Rectal smooth muscle tissue (tissue), 1 donor: ENCODE data around the gene SCIMP.
"Not testable (repeated sequence)": the region's sequence is repeated elsewhere in the genome, so short reads cannot be mapped to it uniquely, and the experiment has no call there.

Experiments
- H3K27ac ChIP-seq: one replicate; pipeline ENCODE4 v1.7.0; 2013; ENCODE audit warnings: low read depth, low read length, inconsistent platforms
- H3K27me3 ChIP-seq: one replicate; pipeline ENCODE4 v1.7.0; 2013; ENCODE audit warnings: low read length; ENCODE audit not compliant: control insufficient read depth, insufficient read depth
- H3K36me3 ChIP-seq: one replicate; pipeline ENCODE4 v1.7.0; 2013; ENCODE audit warnings: low read length; ENCODE audit not compliant: control insufficient read depth, insufficient read depth
- H3K4me1 ChIP-seq: one replicate; pipeline ENCODE4 v1.7.0; 2013; ENCODE audit warnings: low read length; ENCODE audit not compliant: control insufficient read depth, insufficient read depth
- H3K4me3 ChIP-seq: one replicate; pipeline ENCODE4 v1.7.0; 2013; ENCODE audit warnings: low read length
- H3K9ac ChIP-seq: one replicate; pipeline ENCODE4 v1.7.0; 2013; ENCODE audit warnings: low read length

Gene SCIMP

DNA sequence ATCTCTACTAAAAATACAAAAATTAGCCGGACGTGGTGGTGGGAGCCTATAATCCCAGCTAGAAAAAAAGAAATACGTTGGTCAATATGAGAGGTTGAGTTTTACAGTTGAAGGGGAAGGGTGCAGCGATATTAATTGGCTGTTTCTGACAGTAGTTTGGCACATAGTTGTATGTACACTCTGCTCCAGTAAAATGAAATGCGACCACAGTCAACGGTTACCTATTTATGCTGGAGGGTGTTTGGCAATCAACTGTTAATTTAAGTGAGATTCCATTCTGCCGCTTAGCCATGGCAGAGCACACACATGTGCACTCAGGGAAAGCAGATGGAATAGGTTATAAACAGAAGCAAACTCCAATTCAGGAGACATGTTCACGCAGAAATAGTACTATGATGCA lies 33.6 kb downstream of the SCIMP start:
- Histone ChIP-seq H3K4me3 (no peak overlapping the region), H3K27ac (no peak overlapping the region), H3K36me3 (no peaks in the 10 kb centered on the region), H3K27me3 (no peaks in the 10 kb centered on the region), H3K4me1 (no peaks in the 10 kb centered on the region), H3K9ac (no peak overlapping the region)

DNA sequence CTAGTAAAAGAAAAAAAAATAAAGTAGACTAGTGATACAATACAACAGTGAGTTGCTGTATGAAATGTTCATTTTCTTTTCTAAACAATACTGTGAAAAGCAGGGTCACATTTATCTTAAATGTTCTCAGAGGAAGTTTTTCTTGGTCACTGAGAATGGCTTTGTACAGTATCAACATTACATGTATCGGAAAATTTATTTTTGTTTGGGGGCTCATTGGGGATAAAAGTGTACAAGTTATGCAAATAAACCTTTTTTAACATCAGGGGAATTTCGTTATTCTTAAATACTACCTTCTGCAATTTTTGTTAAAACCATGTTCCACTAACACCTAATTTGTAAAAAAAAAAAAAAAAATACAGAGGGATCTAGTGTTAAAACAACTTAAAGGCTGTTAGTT lies 34.3 kb downstream of the SCIMP start:
- no peaks in the 10 kb centered on the region for H3K36me3 ChIP-seq
- no peak overlapping the region for H3K27ac ChIP-seq
- no peak overlapping the region for H3K4me3 ChIP-seq
- H3K4me1 ChIP-seq, result no peaks in the 10 kb centered on the region
- H3K9ac ChIP-seq, result no peak overlapping the region
- no peaks in the 10 kb centered on the region for H3K27me3 ChIP-seq

DNA sequence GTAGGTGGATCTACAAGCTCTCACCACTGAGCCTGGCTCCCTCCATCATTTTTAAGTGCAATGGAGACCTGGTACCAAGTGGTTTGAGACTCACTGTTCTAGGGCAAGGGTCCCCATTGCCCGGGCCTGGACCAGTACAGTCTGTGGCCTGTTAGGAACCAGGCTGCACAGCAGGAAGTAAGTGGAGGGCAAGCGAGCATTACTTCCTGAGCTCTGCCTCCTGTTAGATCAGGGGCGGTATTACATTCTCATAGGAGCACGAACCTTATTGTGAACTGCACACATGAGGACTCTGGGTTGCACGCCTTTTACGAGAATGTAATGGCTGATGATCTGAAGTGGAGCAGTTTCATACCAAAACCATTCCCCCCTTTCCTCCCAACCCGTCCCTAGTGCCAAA lies 36.2 kb downstream of the SCIMP start:
- H3K9ac ChIP-seq, result no peak overlapping the region
- H3K36me3 ChIP-seq, result no peaks in the 10 kb centered on the region
- no peaks in the 10 kb centered on the region for H3K27me3 ChIP-seq
- H3K4me3 ChIP-seq, result no peak overlapping the region
- H3K27ac ChIP-seq, result no peak overlapping the region
- no peaks in the 10 kb centered on the region for H3K4me1 ChIP-seq

DNA sequence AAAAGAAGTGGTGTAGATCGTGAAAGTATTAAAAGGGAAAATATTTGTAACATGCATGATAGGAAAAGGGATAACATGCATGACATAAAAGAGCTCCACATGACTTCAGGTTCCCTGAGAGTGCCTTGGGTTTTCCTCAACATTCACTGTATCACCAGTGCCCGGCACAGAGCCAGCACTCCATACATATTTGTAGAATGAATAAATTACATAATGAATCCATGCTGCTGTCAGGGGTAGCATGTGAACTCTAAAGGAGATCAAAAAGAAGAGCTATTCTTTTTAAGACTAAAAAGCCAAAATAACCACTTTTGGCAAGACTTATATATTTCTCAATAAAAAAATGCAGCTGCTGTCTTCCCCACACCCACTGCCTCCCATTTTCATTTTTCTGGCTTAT lies 40.3 kb downstream of the SCIMP start:
- H3K27ac ChIP-seq, result no peak overlapping the region
- peaks cover 4% of the 10 kb centered on the region for H3K36me3 ChIP-seq
- no peak overlapping the region for H3K4me3 ChIP-seq
- no peaks in the 10 kb centered on the region for H3K4me1 ChIP-seq
- no peak overlapping the region for H3K9ac ChIP-seq
- H3K27me3 ChIP-seq, result no peaks in the 10 kb centered on the region

DNA sequence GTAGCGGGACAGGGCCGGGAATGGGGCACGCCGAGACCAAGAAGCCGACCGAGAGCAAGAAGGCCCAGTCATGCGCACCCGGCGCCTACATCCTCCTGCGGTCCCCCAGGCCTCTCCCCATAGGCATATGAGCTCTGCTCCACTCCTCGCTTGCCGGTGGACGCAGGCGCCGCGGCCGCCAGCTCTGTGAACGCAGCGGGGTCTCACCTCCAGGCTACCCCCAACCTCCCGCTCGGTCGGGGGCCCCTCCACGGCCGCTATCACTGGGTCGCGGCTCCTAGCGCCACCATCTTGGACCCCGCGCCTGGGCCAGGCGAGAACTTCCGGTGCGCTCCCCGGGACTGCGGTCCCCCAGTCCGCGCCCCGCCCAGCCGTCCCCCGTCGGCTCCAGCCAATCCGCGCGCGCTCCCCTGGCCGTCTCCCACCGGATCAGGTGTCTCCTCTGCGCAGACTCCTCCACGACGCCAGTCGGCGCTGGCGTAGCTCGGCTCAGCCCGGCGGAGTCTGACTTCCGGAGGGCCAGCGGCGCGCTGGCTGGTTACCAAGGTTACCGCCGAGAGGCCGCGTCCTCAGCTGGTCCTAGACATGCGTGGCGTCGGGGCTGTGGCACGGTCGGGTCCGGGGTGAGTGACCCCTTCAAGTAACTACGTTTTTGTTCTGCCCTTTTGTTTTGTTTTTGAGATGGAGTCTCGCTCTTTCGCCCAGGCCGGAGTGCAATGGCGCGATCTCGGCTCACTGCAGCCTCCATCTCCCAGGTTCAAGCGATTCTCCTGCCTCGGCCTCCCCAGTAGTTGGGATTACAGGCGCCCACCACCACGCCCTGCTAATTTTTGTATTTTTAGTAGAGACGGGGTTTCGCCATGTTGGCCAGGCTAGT lies 42.9 kb downstream of the SCIMP start, which contains the start of gene ZNF594:
ZNF594 (minus strand) TSS at position 328 of the 877 bp plus-strand sequence. CDS start 7,612 bp downstream, outside the sequence.
- Histone ChIP-seq H3K36me3 (peaks cover 10% of the 10 kb centered on the region), H3K27me3 (no peaks in the 10 kb centered on the region), H3K4me1 (no peaks in the 10 kb centered on the region), H3K27ac (peak within 1 kb of the TSS; percentile 71), H3K4me3 (peak within 1 kb of the TSS; percentile 88), H3K9ac (peak within 1 kb of the TSS; percentile 46)

DNA sequence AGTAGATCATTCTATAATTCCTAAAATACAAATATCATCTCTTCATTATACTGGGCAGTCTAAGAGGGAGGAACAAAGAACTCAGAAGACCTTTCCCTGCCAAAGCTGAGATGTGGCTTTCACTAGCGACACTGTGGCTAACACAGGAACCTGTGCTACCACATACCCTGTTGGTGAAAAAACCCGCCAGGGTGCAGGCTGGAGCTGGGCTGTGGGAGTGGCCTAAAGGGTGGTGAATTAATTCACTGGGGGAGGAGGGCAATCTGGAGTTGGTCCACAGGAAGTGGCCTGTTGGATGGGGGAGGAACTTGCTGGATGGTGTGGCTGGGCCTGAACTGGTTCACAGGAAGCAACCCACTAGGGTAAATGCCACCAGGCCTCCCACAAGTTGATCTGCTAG lies 50.4 kb downstream of the SCIMP start:
- H3K36me3 ChIP-seq, result peaks cover 7% of the 10 kb centered on the region
- no peak overlapping the region for H3K4me3 ChIP-seq
- no peaks in the 10 kb centered on the region for H3K27me3 ChIP-seq
- H3K9ac ChIP-seq, result no peak overlapping the region
- no peak overlapping the region for H3K27ac ChIP-seq
- H3K4me1 ChIP-seq, result no peaks in the 10 kb centered on the region

DNA sequence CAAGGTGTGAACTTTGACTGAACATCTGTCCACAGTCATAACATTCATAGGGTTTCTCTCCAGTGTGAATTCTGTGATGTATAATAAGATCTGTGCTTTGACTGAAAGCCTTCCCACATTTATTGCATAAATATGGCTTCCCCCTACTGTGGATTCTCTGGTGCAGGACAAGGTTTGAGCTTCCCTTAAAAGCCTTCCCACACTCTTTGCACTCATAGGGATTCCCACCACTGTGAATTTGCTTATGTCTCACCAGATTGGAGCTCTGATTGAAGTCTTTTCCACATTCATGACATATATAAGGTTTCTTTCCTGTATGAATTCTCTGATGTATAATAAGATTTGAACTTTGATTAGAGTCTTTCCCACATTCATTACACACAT lies 51.3 kb downstream of the SCIMP start:
- H3K27ac ChIP-seq, result no peak overlapping the region
- no peak overlapping the region for H3K9ac ChIP-seq
- H3K4me1 ChIP-seq, result no peaks in the 10 kb centered on the region
- H3K36me3 ChIP-seq, result peaks cover 6% of the 10 kb centered on the region
- no peak overlapping the region for H3K4me3 ChIP-seq
- no peaks in the 10 kb centered on the region for H3K27me3 ChIP-seq

DNA sequence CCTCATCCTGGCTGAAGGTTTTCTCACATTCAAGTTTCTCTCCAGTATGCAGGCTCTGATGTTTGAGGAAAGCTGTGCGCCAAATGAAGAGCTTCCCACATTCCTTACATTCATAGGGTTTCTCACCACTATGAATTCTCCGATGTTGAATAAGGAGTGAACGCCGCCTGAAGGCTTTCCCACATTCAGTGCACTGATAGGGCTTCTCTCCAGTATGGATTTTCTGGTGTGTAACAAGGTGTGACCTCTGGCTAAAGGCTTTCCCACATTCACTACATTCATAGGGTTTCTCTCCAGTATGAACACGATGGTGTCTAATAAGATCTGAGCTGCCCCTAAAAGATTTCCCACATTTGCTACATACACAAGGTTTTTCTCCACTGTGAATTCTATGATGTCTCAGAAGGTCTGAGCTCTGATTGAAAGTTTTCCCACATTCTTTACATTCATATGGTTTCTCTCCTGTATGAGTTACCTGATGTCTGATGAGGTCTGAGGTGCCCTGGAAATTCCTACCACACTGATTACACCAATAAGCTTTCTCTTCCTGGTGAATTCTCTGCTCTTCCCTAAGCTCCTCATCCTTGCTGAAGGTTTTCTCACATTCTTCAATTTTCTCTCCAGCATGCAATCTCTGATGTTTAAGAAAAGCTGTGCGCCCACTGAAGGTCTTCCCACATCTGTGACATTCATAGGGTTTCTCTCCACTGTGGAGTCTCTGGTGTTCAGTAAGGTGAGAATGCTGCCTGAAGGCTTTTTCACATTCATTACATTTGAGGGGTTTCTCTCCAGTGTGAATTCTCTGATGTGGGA lies 51.9 kb downstream of the SCIMP start:
- H3K9ac ChIP-seq, result no peak overlapping the region
- no peak overlapping the region for H3K27ac ChIP-seq
- H3K4me3 ChIP-seq, result no peak overlapping the region
- H3K36me3 ChIP-seq, result peaks cover 6% of the 10 kb centered on the region
- no peaks in the 10 kb centered on the region for H3K27me3 ChIP-seq
- no peaks in the 10 kb centered on the region for H3K4me1 ChIP-seq

DNA sequence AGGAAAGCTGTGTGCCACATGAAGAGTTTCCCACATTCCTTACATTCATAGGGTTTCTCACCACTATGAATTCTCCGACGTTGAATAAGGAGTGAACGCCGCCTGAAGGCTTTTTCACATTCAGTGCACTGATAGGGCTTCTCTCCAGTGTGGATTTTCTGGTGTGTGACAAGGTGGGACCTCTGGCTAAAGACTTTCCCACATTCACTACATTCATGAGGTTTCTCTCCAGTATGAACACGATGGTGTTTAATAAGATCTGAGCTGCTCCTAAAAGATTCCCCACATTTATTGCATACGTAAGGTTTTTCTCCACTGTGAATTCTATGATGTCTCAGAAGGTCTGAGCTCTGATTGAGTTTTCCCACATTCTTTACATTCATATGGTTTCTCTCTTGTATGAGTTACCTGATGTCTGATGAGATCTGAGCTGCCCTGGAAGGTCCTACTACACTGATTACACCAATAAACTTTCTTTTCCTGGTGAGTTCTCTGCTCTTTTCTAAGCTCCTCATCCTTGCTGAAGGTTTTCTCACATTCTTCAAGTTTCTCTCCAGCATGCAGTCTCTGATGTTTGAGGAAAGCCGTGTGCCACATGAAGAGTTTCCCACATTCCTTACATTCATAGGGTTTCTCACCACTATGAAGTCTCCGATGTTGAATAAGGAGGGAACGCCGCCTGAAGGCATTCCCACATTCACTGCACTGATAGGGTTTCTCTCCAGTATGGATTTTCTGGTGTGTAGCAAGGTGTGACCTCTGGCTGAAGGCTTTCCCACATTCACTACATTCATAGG lies 53.0 kb downstream of the SCIMP start:
- Histone ChIP-seq H3K36me3 (peaks cover under 1% of the 10 kb centered on the region), H3K4me1 (no peaks in the 10 kb centered on the region), H3K27ac (no peak overlapping the region), H3K9ac (no peak overlapping the region), H3K27me3 (no peaks in the 10 kb centered on the region), H3K4me3 (no peak overlapping the region)

DNA sequence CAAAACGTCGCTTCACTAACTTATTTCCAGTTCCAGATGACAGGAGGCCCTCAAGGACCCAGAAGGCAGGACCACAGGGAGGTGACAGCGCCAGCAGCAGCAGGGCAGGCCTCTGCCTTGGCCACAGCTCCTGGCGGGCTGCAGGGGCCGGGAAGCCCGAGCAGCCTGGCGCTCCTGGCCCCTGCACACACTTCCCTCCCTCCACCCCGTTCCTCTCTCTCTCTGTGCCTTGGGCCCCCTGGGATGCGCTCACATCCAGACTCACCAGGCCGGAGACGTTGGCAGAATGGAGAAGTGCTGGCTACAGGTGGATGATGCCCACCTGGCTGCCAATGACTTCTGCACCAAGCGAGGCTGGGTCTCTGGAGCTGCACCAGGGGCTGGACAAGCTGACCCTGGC lies 55.7 kb downstream of the SCIMP start:
- Histone ChIP-seq H3K4me3 (no peak overlapping the region), H3K27ac (no peak overlapping the region), H3K36me3 (peaks cover 3% of the 10 kb centered on the region)

DNA sequence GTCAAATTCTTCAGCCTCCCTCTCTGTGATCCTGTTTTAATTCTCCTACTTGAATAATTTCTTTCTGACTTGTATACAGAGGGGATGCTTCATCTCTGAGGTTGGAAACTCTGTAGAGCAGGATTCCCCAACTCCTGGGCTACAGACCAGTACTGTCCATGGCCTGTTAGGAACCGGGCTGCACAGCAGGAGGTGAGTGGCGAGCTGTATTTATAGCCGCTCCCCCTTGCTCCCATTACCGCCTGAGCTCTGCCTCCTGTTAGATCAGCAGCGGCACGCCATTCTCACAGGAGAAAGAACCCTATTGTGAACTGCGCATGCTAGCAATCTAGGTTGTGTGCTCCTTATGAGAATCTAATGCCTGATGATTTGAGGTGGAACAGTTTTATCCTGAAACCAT lies 59.6 kb downstream of the SCIMP start:
- not testable (repeated sequence) for H3K4me1 ChIP-seq, H3K36me3 ChIP-seq, H3K9ac ChIP-seq, H3K4me3 ChIP-seq, H3K27me3 ChIP-seq, H3K27ac ChIP-seq

More for the DNA sequence above, 55.7 kb downstream of the SCIMP start:
- no peak overlapping the region for H3K9ac ChIP-seq
- H3K27me3 ChIP-seq, result no peaks in the 10 kb centered on the region
- H3K4me1 ChIP-seq, result no peaks in the 10 kb centered on the region
